Sciatic nerve (tissue), 2 donors: ENCODE data around the gene TKFC. TPM values are rescaled to one million over a fixed set of nuclear protein-coding genes. Genes with fewer than 3 reads are reported as not detected.

ENCODE experiments used
- ATAC-seq: fragments of 200-7000 bp; cut with Tn5 transposase; one replicate; pipeline ENCODE4 v1.9.1; 2020; ENCODE audit warnings: mild to moderate bottlenecking, moderate library complexity
- DNase-seq: peaks from one replicate; pipeline ENCODE4 v3.0.0-alpha.2; 2020; ENCODE audit warnings: low spot score
- intact Hi-C: fragments of 100-400 bp; cut with DNase I; formaldehyde crosslinking; loops from one replicate; pipeline ENCODE4 v1.14.2; 2022
- total RNA-seq: library from RNA; stranded (reverse); fragmentation: NEBNext Ultra II Directional; extraction: Animal tissue kit (Norgen Biotek cat#: 25700); gene quantifications from one replicate; pipeline ENCODE4 v1.2.1, GENCODE V29; 2021
- donor health status: DM: no; HTN: no; CAD: no.
- donor health status: DM: no; HTN: no; CAD: no.

Gene TKFC
- total RNA-seq, 1 donor from 2014 or later: 32.6 TPM

DNA sequence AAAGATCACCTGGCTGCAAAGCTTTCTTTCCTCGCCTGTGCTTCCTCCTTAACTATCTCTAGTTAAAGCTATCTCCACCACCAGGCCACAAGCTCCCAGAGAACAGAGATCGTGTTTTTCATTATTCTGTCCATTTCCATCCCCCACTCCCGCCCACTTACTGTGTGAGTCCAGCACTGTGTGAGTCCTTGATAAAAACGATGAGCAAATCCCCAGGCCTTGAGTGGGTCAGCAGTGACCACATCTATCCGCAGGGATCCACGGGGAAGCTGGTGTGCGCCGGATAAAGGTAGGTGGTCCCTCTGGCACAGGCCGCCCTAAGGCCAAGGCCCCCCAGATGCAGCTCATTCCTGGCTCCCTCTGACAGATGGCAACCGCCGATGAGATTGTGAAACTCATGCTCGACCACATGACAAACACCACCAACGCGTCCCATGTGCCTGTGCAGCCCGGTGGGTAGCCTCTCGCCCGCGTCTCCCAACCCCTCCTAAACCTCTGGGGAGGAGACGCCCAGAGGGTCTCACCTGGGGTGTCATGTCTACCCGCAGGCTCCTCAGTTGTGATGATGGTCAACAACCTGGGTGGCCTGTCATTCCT, 9.3 kb downstream of the TKFC start:
- no peak for DNase-seq
- intact Hi-C loops: no loop called here
- ATAC-seq: no peak

DNA sequence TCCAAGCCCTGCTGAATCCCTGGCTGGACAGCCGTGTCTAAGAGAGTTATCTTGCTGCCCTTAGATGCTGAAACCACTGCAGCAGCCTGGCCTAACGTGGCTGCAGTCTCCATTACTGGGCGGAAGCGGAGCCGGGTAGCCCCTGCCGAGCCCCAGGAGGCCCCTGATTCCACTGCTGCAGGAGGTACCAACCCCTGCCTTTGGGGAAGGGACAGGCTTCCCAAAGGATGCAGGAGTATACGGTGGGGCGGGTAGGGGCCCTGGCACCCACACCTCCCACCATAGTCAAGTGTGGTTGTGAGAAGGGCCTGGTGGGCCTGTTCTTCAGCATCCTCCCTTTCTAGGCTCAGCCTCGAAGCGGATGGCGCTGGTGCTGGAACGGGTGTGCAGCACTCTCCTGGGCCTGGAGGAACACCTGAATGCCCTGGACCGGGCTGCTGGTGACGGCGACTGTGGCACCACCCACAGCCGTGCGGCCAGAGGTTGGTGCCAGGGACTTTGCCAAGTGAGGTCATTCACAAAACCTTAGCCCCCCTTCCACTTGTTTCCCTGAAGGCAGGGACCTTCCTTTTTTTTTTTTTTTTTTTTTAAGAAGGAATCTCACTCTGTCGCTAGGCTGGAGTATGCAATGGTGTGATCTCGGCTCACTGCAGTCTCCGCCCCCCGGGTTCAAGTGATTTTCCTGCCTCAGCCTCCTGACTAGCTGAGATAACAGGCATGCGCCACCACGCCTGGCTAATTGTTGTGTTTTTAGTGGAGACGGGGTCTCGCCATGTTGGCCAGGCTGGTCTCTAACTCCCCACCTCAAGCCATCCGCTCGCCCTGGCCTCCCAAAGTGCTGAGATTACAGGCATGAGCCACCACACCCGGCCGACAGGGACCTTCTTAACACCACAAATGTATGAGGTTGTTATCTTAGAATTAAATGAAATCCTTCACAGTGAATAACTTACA, 11.0 kb downstream of the TKFC start:
- intact Hi-C loops: no loop called here
- no peak for DNase-seq
- ATAC-seq: no peak

DNA sequence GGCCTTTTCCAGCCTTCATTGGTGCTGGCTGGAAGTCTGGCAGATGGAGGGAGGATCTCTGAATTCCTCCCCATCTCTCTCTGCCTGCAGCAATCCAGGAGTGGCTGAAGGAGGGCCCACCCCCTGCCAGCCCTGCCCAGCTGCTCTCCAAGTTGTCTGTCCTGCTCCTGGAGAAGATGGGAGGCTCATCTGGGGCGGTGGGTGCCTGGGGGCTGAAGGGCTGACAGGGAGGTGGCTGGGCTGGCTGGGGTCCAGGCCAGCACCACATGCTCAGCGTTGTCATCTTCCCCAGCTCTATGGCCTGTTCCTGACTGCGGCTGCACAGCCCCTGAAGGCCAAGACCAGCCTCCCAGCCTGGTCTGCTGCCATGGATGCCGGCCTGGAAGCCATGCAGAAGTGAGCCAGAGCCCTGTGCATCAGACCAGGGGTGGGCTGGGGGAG, 12.2 kb downstream of the TKFC start:
- peak; percentile 39 for ATAC-seq
- no peak for DNase-seq
- intact Hi-C loops: no loop called here

DNA sequence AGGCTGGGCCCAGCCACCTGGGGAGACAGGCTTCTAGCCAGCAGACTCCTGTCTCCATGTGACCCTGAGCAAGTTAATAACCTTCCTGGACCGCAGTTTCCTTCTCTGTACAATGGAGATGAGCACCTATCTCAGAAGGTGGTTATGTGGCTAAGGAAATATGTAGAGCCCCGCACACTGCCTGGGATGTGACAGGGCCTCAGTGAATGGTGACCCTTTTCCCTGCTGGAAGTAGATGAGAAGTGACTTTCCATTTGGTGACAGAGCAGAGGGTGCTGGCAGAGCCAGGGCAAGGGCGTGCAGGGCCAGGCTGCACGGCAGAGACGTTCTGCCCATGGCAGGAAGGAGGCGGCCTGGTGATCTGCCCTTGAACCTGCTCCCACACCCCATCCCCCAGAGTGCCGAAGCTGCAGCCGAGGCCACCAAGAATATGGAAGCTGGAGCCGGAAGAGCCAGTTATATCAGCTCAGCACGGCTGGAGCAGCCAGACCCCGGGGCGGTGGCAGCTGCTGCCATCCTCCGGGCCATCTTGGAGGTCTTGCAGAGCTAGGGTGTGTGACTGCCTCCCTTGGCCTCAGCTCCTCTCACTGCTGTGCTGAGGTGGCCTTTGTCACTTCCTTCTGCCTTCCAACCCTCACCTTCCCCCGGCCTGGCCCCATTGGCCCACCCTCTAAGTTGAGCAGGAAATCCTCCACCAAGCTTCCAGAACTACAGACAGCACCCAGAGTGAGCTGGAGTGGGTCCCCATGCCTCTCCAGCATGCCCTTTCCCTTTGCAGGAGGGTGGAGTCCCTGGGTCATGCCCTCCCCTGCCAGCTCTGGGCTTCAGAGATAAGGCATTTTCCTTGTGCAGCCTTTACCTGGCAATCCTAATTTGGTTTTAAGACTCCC, 13.2 kb downstream of the TKFC start:
- intact Hi-C loops: no loop called here
- ATAC-seq: no peak
- no peak for DNase-seq

DNA sequence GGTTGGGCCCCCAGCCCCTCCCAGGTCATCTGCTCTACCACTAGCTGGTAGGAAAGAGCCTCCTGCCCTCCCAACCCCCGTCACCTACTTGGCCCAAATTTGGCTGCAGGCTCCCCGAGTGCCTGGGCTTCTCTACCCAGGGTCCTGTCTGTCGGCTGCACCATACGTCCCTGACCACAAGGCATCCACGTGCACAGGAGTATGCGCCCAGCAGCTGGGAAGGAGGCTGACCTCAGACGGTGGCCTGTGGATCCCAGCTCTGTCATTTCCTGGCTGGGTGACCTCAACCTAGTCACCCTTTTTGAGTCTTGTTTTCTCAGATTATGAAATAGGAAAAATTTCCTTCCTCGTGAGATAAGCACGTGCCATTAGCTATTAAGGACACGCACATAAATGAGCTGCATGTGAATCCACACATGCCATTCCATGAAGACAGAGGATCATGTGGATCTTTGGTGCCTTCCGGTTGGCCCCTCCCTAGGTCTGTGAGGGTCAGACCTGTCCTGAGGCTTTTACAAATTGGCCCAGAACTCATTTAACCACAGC, 15.0 kb downstream of the TKFC start:
- no peak for DNase-seq
- peak; percentile 69 for ATAC-seq
- intact Hi-C loops: no loop called here

DNA sequence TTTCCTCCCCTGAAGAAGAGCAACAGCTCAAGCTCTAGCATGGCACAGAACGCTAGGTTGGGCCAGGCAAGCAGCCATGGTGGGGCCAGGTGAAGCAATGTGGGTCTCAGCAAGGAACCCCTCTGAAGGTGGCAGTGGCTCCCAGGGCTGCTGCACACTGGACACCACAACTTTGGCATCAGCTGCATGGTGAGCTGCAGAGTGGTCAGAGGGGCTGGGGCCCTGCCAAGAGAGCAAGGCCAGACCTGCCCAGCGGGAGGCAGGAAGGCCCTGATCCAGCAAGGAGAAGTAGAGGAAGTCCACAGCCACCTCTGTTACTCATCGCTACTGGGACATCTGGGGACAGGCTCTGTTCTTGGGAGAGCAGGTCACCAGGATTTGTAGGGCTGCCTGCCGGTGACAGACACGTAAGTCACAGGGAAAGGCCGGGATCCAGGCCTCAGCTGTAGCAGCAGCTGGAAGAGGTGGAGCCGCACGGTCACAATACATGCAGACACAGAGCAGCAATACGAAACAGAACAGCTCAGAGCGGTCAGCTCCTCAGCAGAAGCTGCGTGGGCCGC, 16.2 kb downstream of the TKFC start:
- intact Hi-C loops: no loop called here
- no peak for ATAC-seq
- no peak for DNase-seq

DNA sequence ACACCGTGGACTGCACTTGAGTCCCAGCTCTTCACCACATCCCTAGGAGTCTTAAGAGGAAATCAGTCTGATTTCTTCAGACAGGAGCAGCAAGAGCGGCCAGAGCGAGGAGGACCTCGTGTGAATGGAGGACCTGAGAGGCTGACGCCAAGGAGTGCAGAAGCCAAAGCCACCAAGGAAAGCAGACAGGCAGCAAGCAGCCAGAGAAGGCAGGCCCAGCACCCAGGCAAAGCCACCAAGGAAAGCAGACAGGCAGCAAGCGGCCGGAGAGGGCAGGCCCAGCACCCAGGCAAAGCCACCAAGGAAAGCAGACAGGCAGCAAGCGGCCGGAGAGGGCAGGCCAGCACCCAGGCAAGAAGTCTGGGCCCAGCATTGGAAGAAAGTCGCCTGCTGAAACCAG, 16.9 kb downstream of the TKFC start:
- no peak for ATAC-seq
- no peak for DNase-seq
- intact Hi-C loops: no loop called here

DNA sequence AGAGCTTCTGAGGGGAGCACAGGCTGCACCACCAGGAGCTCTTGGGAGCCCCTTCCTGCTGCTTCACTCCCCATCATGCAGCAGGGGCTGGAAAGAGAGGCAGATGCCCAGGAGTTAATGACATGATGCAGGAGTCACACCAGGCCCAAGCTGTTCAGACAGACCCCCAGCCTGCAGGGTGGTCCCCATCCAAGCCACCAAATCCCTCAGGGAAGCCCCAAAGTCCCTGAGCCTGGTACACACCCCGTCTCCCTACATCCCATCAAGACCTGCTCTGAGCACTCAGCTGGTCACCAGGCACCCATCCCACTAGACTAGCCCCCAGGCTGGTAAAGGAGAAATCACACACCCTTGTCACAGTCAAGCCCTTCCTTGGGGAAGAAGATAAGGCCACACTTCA, 17.3 kb downstream of the TKFC start:
- intact Hi-C loops: no loop called here
- ATAC-seq (no peak), DNase-seq (no peak)

DNA sequence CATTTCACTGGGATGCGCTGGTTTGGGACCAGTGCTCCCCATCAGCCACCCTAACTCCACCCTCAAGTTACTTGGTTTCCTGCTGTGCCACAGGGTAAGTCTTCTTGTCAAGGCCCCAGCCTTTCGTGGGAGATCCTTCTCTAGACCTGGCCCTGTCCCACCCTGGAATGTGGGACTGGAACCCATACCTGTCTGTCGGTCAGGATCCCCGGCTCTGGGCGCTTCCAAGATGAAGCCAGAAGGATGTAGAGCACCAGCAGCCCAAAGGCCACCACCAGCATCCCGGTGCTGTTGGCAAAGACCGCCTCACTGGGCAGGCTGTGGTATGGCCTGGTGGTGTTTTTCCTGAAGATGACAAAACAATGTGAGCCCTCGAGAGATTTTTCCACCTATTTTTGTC, 17.8 kb downstream of the TKFC start:
- intact Hi-C loops: no loop called here
- no peak for ATAC-seq
- DNase-seq: no peak

DNA sequence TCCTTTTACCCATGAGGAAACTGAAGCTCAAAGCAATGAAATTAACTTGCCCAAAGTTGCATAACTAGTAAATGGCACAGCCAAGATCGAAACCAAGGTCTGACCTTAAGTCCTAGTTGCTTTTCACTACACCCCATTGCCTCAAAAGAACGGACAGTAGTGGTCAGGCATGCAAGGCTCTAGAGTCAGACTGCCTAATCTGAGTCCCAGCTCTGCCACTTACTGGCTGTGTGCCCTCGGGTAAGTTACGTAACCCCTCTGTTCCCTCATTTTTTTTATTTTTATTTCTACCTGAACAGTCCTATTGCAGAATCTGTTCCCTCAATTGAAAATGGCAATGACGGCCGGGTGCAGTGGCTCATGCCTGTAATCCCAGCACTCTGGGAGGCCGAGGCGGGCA, 19.0 kb downstream of the TKFC start:
- ATAC-seq (peak; percentile 52), DNase-seq (no peak)
- intact Hi-C loops: no loop called here

DNA sequence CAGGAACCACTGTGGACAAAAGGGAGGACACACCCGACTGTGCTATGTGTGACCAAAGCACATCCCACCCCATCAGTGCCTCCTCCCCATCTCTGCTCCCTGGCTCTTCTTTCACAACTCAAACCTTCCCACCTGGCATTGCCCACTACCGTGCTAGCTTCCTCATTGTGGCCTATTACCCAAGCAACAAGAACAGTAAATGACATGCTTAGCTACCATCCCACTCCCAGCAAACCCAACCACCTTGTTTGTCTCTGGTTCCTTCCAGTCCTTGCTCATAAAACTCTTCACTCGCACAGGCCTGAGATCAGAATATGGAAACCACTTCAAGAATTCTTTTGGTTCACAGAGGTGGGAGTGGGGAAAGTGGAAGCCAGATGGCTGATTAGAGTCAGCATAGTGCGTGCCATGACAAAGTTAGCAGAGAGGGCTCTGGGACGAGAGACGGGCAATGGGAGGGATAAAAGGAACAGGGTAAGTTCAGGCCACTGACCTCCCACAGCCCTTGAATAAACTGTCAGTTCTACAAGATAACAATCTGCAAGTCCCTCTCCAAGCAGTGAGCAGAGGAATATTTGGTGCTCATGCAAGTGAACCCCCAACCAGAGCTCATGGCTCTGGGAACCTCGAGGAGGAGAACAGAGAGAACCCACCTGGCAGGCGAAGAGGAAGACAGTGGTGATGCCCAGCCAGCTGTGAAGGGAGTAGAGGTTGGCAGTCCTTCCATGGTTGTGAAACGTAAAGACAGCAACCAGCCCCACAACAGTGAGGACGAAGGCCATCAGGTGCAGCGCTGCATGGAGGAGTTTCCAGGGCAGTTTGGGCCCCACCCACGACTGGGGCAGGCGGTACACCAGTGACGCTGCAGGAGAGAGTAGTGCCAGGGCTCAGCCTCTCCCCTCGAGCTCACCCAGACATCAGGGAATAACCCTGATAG, 20.4 kb downstream of the TKFC start:
- DNase-seq (no peak), ATAC-seq (no peak)
- intact Hi-C loops: no loop called here

DNA sequence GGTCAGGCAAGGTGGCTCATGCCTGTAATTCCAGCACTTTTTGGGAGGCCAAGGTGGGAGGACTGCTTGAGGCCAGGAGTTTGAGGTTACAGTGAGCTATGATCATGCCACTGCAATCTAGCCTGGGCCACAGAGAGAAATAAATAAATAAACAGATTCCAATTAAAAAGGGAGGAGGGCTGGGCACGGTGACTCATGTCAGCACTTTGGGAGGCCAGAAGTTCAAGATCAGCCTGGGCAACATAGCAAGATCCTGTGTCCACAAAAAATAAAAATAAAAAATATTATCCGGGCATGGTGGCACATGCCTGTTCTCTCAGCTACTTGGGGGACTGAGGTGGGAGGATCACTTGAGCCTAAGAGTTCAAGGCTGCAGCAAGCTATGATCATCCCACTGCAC, 21.2 kb downstream of the TKFC start:
- intact Hi-C loops: no loop called here
- no peak for ATAC-seq
- DNase-seq: no peak

DNA sequence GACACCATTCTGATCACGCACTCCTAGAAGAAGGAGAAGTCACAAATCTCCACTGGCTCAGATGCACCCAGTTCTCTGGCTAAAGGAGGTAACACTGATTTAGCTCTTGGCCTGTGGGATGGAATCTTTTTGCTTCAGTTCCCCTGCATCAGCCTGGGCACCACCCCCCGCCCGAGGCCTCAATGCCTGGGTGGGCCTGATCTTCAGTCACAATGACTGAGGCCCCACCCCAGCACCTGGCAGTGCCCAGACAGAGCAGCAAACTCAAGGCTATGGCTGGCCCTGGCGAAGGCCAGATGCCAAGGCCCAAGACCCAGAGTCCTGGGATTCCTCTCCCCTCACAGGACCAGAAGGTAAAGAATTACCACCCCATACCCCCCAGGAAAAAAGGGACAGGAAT, 23.7 kb downstream of the TKFC start:
- intact Hi-C loops: no loop called here
- ATAC-seq: no peak

DNA sequence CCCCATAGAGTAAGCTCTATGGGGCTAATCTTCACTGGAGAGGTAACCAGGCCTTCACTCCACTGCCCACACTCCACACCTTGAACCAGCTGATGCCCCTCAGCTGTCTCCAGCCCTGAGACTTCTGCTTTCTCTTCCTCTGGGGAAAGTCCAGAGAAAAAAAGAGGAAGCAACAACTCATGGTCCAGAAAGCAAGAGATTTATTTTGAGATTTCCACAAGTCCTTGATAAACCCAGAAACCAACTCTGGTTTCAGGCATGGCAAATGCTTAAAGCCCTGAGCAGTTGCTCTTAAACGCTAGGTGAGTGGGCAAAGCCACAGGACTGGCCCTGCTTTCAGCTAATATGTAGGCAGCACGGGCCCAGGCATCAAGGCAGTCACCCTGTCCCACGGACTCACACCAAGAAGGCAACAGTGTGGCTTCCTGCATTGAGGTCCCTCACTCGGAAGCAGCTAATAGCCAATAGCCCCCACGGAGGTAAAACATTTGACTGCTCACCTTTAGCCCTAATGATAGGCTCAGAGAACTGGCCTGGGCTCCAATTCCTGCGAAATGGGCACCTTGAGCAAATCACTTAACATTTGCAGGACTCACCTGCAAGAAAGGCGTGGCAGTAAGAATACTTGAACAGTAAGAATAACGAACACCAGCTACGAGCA, 24.3 kb downstream of the TKFC start:
- no peak for ATAC-seq
- intact Hi-C loops: no loop called here
- no peak for DNase-seq

More for the DNA sequence above, 23.7 kb downstream of the TKFC start:
- DNase-seq: no peak

DNA sequence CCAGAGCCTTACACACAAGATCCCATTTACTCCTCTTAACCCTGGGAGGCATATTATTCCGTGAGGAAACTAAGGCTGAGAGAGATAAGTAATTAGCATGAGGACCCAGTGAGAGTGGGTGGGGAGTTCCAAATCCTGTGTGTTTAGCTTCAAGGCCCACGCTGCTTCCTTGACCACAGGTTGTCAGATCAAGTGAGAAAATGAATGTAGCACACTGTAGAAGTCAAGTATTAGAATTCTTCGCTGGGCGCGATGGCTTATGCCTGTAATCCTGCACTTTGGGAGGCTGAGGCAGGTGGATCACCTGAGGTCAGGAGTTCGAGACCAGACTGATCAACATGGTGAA, 24.8 kb downstream of the TKFC start:
- intact Hi-C loops: no loop called here
- DNase-seq: no peak
- no peak for ATAC-seq

DNA sequence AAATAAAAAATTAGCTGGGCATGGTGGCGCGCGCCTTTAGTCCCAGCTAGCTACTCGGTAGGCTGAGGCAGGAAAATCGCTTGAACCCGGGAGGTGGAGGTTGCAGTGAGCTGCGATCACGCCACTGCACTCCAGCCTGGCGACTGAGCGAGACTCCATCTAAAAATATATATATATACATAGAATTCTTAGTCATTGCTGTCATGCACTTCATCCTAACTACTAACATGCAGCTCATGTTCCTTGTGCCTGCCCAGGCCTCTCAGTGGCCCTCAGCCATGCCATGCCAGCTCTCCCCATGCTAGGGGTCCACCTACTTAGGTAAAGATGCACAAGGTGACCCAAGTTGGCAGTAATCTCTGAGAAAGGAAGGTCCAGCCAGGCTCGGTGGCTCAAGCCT, 25.5 kb downstream of the TKFC start:
- ATAC-seq (no peak), DNase-seq (no peak)
- intact Hi-C loops: no loop called here

DNA sequence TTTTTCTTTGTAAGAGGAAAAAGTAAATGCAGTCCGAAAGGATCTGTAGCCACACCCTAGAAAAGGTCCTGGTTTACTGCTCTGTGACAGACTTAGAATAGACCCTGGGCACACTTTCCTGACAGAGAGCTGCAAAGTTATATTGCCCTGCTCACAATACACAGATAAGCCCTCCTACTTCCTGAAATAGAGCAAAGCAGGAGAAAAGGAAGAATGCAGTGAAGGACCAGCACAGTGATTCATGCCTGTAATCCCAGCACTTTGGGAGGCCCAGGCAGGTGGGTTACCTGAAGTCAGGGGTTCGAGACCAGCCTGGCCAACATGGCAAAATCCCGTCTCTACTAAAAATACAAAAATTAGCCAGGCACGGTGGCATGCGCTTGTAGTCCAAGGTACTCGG, 26.5 kb downstream of the TKFC start:
- ATAC-seq (no peak), DNase-seq (no peak)
- intact Hi-C loops: no loop called here
